Kidney capillary endothelial cell (primary cell): Measurements from ENCODE around the gene PRM3.
A peak's percentile ranks its signal among the peaks of the same experiment; 100 is the strongest.

Experiments used
- DNase-seq: peaks from one replicate; pipeline ENCODE4 v3.0.0-alpha.2; 2018; ENCODE audit warnings: low spot score

Gene PRM3

GRCh38 chr16:11258553-11259492 lies 14.6 kb downstream of the PRM3 start:
- DNase-seq: no peak

GRCh38 chr16:11257131-11257938 lies 16.1 kb downstream of the PRM3 start:
- DNase-seq: peak; percentile 84

GRCh38 chr16:11256661-11257130 lies 16.7 kb downstream of the PRM3 start:
- peak; percentile 32 for DNase-seq

GRCh38 chr16:11255737-11256660 lies 17.4 kb downstream of the PRM3 start, which contains the start of gene SOCS1:
Gene SOCS1 (minus strand): TSS chr16:11256204. CDS start chr16:11255478, 726 bp downstream.
- DNase-seq: peak; percentile 88

- peak; percentile 58 for DNase-seq
Observed at GRCh38 chr16:11254913-11255736, 18.3 kb downstream of the PRM3 start.

GRCh38 chr16:11253995-11254912 lies 19.2 kb downstream of the PRM3 start:
- DNase-seq: no peak

GRCh38 chr16:11253009-11253994 lies 20.1 kb downstream of the PRM3 start:
- DNase-seq: no peak

- DNase-seq: no peak
Observed at GRCh38 chr16:11252482-11252931, 20.9 kb downstream of the PRM3 start.

- no peak for DNase-seq
Observed at GRCh38 chr16:11251525-11252481, 21.6 kb downstream of the PRM3 start.

GRCh38 chr16:11250786-11251524 lies 22.5 kb downstream of the PRM3 start:
- no peak for DNase-seq

- DNase-seq: no peak
Observed at GRCh38 chr16:11250091-11250785, 23.2 kb downstream of the PRM3 start.

GRCh38 chr16:11249233-11250061 lies 24.0 kb downstream of the PRM3 start:
- no peak for DNase-seq

- no peak for DNase-seq
Observed at GRCh38 chr16:11248133-11248532, 25.3 kb downstream of the PRM3 start.

- DNase-seq: no peak
Observed at GRCh38 chr16:11245988-11246387, 27.4 kb downstream of the PRM3 start.

GRCh38 chr16:11245222-11245737 lies 28.1 kb downstream of the PRM3 start:
- no peak for DNase-seq
